HG03159 (cell line): ENCODE data around the gene ADD3.

Experiments used
- ATAC-seq: cut with Tn5 transposase; IDR thresholded peaks from one replicate; pipeline ENCODE4 v1.9.1; 2021; ENCODE audit warnings: mild to moderate bottlenecking, moderate library complexity; ENCODE audit not compliant: unreplicated experiment

Gene ADD3

DNA sequence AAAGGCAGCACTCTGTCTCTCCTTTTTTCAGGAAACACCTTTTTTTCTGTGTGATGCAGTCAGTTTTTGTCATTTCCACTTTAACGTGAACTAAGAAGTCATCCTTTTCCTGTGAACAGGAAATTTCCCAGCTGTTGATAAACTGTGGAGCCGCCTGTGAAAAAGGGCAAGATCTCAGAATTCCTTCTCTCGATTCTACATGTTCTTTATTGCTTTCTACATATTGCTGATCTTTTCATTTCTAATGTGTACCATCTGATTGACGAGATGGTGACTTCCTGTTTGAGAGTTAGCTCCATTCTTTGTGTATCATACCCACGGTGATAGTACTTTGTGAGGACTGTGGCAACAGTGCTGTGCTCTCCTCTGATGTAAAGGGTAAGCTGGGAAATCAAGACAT is 50.4 kb downstream of the ADD3 start:
- no peak for ATAC-seq

GRCh38 chr10:110059925-110060324 is 52.1 kb downstream of the ADD3 start:
- ATAC-seq, result no peak

- no peak for ATAC-seq
These were observed 53.9 kb downstream of the ADD3 start for GRCh38 chr10:110061687-110062086.

- no peak for ATAC-seq
These were observed 57.5 kb downstream of the ADD3 start for GRCh38 chr10:110065269-110065668.

DNA sequence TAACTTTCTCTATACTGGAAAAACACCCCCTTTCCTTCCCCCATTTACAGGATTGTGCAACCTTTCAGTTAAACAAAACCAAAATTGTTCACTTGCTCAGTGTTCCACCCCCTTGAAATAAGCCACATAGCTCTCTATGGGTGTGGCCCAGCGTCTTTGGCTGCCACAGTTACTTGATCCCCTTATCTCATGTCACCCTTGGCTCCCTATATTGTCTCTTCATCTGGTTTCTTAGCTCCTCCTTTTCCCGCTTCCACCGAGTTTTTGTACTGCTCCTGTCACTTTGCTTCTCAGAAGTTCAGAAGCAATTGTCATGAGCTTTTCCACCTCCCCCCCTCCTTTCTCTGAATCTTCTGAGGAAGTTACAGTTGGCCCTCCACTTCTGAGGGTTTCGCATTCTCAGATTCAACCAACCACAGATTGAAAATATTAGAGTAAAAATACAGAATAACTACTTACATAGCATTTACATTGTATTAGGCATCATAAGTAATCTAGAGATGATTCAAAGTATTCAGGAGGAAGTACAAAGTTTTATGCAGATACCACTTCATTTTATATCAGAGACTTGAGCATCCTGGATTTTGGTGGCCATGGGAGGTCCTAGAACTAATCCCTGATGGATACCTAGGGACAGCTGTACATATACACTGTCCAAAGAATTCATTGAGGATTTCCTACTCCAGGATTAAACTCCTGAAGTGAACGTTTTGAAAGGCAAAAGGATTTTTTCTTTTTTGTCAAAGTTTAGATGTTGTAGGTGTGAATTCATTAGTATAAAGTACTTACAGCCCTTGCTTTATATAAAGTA is 60.4 kb downstream of the ADD3 start:
- ATAC-seq, result peak; percentile 42

DNA sequence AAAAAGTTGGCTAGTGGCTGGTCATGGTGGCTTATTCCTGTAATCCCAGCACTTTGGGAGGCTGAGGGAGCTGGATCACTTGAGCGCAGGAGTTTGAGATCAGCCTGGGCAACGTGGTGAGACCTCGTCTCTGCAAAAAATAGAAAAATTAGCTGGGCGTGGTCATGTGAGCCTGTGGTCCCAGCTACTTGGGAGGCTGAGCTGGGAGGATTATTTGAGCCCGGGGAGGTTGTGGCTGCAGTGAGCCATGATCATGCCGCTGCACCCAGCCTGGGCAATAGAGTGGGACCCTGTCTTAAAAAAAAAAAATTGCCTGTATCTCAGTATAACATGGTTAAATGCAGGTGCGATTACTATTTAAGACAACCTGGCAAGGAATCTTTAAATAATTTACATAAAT is 61.0 kb downstream of the ADD3 start:
- ATAC-seq, result no peak

GRCh38 chr10:110069502-110069982 is 61.8 kb downstream of the ADD3 start:
- ATAC-seq, result peak; percentile 57

DNA sequence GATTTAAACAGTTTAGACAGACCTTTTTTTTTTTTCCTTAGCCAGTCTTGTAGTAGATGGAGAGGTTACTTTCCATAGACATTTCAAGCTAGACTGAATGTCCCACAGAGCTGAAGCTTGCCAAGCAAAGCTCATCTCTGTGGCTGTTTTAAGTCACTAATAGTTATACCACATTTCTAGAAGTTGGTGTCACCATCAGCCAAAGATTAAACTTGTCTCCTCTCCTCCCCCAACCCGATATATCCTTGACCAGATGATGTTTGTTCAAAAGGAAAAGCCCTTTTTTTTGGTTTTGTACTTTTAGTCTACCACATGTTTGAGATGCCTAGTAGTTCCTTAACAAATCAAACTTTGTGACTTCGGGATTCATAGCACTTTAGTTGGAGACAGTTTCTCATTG is 66.1 kb downstream of the ADD3 start:
- ATAC-seq, result no peak

GRCh38 chr10:110074298-110074697 is 66.5 kb downstream of the ADD3 start:
- ATAC-seq, result no peak

DNA sequence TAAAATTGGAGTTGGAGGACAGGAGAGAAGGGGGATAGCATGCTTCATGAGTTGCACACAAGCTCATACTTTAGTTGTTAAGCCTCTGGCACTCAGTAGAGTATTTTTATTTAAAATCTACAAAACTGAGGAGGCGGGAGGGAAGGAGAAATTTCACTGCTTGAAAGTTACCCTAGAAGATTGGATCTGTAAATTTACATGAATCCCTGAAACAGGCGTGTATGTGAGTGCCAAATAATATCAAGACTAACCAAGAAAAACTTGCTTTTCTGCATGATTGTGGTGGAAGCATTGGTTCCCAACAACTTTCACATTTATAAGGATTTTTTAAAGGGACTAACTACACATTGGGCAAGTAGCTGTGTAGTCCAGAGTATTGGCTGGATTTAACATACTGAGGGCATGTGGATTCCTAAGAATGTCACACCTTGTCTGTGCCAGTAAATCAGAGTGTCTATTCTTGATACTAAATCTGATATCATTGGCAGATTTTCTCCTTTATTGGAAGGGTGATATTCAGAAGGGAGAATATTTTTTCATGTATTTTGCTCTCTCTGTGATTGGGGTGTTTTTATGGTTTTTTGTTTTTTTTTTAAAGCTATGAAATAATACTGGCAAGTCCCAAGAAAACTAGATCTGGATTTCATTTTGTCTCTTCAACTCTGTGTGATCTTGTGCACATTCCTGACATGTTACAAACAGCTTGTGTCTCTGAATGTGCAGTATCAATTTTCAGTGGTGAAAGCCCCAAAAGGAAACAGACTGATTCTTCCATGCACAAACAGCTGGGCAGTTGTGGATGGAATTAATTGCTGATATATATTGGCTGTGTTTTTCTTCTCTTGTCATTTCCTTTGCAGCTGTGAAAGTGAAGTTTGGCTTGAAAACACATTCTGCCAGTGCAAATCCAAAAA is 67.2 kb downstream of the ADD3 start:
- no peak for ATAC-seq

GRCh38 chr10:110075686-110076085 is 67.9 kb downstream of the ADD3 start:
- ATAC-seq, result no peak

GRCh38 chr10:110076559-110077318 is 69.0 kb downstream of the ADD3 start:
- peak; percentile 59 for ATAC-seq

DNA sequence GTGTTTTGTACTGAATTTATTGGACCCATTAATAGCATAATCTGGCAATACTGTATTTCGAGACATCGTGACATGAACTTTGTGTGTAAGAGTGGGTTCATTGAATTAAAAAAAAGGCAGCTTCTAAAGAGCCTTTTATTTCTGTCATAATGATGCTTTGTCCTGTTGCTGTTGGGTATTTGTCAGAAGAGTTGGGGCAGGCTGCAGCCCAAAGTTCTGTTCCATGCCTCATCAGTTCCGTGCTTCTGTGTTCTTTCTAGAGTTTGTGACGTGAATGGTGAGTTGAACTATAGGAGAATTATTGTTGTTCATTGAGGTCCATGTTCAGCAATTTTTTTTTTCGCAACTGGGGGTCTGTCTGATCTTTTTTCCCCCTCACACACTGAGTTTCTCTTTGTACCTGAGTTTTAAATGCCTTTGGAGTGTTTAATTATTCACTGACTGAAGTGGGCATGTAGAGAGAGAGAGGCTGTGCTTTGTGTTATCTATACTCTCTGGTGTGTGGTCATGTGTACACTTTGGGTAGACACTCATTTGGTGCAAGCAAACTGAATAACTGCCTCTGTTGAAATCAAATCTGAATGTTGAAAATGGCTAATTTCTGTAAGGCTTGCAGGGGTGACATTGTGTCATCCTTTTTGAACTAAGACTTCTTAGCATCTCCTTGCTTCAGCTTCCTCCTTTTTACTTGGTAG is 69.8 kb downstream of the ADD3 start:
- ATAC-seq, result no peak

- ATAC-seq, result no peak
These were observed 70.5 kb downstream of the ADD3 start for GRCh38 chr10:110078317-110078716.

- no peak for ATAC-seq
These were observed 74.1 kb downstream of the ADD3 start for GRCh38 chr10:110081911-110082310.

DNA sequence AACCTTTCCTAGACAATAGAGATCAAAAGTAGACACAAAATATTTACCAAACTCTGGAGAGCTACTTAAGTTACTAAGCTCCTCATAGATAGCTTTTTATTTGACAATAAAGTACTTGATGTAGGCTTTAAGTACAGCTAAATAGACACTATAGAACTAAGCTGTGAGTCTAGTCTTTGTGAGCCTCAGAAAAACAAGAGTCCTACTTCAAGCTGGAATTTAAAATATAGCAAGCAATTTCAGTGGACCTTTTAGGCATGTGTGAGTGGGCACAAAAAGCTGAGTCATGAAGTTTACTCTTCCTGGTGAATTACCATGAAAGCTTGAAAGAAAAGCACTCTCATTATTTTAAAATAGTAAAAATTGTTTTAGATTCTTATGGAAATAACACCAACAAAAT is 76.1 kb downstream of the ADD3 start:
- no peak for ATAC-seq

DNA sequence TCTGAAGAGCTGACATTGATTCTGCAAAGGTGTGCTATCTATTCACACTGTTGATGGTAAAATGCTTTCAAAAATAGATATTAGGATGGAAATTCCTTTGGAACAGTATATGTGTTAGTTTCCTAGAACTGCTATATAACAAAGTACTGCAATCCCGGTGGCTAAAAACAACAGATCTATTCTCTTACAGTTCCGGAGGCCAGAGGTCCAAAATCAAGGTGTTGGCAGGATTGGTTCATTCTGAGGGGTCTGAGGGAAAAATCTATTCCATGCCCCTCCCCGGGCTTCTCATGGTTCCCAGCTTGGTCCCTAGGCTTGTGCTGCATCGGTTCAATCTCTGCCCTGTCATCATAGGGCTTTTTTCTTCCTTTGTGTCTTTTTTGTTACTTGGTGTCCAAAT is 79.9 kb downstream of the ADD3 start:
- no peak for ATAC-seq

DNA sequence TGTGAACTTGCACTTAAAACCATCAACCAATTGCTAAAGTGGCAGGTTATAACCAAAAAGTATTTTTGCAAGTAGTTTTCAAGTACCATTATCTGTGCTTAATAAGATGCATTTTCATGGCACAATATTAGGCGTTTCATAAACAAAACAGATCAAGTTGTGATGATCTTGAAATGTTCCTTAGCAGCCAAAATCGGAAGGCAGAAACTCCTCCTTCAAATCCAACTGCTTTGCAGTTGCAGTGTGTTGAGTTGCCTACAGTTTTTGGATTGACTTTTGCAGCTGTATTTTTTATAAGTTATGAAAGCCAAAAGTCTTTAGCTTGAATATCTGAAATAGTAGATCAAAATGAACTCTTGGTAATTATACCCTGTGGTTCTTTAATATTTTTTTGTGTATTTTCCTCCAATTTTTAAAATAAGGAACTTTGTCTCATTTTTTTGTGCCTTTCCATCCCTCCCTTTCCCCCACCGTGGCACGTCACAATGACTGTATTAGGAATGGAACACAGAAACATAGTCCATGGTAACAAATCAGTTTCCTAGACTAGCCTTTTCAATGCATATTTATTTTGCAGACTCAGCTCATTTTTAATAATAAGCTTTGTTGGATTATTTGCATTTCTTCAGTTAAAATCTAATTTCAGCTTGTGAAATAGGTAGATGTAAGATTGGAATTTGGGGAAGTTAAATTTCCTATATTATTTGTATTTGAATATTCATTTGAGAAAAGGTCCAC is 80.8 kb downstream of the ADD3 start:
- ATAC-seq, result no peak

DNA sequence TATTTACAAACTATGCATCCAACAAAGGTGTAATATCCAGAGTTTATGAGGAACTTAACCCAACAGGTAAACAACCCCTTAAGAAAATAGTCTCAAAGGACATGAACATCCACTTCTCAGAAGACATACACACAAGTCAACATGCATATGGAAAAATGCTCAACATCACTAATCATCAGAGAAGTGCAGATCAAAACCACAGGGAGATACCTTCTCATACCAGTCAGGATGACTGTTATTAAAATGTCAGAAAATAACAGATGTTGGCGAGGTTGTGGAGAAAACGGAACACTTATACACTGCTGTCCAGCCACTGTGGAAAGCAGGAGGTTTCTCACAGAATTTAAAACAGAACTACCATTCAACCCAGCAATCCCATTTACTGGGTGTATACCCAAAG is 84.0 kb downstream of the ADD3 start:
- no peak for ATAC-seq

- ATAC-seq, result no peak
These were observed 85.9 kb downstream of the ADD3 start for GRCh38 chr10:110093722-110094121.
